Activated effector memory CD4-positive, alpha-beta T cell treated with Interleukin-2 at 50 U/mL for 16 hours (primary cell): ENCODE results near the gene CRAMP1.
"Not testable (repeated sequence)": the region's sequence is repeated elsewhere in the genome, so short reads cannot be mapped to it uniquely, and the experiment has no call there.

Source experiments
- DNase-seq: peaks from one replicate; pipeline ENCODE4 v3.0.0-alpha.2; 2020

CRAMP1 gene

GRCh38 chr16:1690810-1691209 lies 78.7 kb downstream of the CRAMP1 start:
- no peak for DNase-seq

GRCh38 chr16:1691276-1691675 lies 79.1 kb downstream of the CRAMP1 start:
- no peak for DNase-seq

GRCh38 chr16:1691956-1692355 lies 79.8 kb downstream of the CRAMP1 start:
- DNase-seq: no peak

- no peak for DNase-seq
Measured at GRCh38 chr16:1696863-1697262, 84.7 kb downstream of the CRAMP1 start.

GRCh38 chr16:1698680-1699079 lies 86.5 kb downstream of the CRAMP1 start:
- DNase-seq: no peak

- no peak for DNase-seq
Measured at GRCh38 chr16:1700246-1700645, 88.1 kb downstream of the CRAMP1 start.

GRCh38 chr16:1701216-1701878 lies 89.2 kb downstream of the CRAMP1 start:
- no peak for DNase-seq

GRCh38 chr16:1705324-1705687 lies 93.1 kb downstream of the CRAMP1 start:
- DNase-seq: not testable (repeated sequence)

GRCh38 chr16:1705688-1706385 lies 93.7 kb downstream of the CRAMP1 start, which contains the start of gene MAPK8IP3:
Gene MAPK8IP3, plus strand, starts transcription at chr16:1706195. Its CDS starts 145 bp downstream, at chr16:1706340.
- DNase-seq: peak; percentile 97

- peak; percentile 13 for DNase-seq
Measured at GRCh38 chr16:1706386-1707192, 94.4 kb downstream of the CRAMP1 start.

GRCh38 chr16:1707193-1707790 lies 95.1 kb downstream of the CRAMP1 start:
- no peak for DNase-seq

GRCh38 chr16:1708083-1708767 lies 96.1 kb downstream of the CRAMP1 start:
- no peak for DNase-seq

GRCh38 chr16:1708768-1709180 lies 96.6 kb downstream of the CRAMP1 start:
- no peak for DNase-seq

GRCh38 chr16:1709356-1709755 lies 97.2 kb downstream of the CRAMP1 start:
- DNase-seq: no peak

- DNase-seq: no peak
Measured at GRCh38 chr16:1710811-1711507, 98.8 kb downstream of the CRAMP1 start.

- no peak for DNase-seq
Measured at GRCh38 chr16:1712791-1713261, 100.7 kb downstream of the CRAMP1 start.

- DNase-seq: no peak
Measured at GRCh38 chr16:1713331-1713730, 101.2 kb downstream of the CRAMP1 start.

- no peak for DNase-seq
Measured at GRCh38 chr16:1713933-1714332, 101.8 kb downstream of the CRAMP1 start.

GRCh38 chr16:1715220-1715619 lies 103.1 kb downstream of the CRAMP1 start:
- no peak for DNase-seq

GRCh38 chr16:1718236-1718635 lies 106.1 kb downstream of the CRAMP1 start:
- DNase-seq: not testable (repeated sequence)

- DNase-seq: not testable (repeated sequence)
Measured at GRCh38 chr16:1719559-1720229, 107.5 kb downstream of the CRAMP1 start.
